ENCODE measurements around the gene CR1.
A peak's percentile ranks its signal among the peaks of the same experiment; 100 is the strongest.

DNA sequence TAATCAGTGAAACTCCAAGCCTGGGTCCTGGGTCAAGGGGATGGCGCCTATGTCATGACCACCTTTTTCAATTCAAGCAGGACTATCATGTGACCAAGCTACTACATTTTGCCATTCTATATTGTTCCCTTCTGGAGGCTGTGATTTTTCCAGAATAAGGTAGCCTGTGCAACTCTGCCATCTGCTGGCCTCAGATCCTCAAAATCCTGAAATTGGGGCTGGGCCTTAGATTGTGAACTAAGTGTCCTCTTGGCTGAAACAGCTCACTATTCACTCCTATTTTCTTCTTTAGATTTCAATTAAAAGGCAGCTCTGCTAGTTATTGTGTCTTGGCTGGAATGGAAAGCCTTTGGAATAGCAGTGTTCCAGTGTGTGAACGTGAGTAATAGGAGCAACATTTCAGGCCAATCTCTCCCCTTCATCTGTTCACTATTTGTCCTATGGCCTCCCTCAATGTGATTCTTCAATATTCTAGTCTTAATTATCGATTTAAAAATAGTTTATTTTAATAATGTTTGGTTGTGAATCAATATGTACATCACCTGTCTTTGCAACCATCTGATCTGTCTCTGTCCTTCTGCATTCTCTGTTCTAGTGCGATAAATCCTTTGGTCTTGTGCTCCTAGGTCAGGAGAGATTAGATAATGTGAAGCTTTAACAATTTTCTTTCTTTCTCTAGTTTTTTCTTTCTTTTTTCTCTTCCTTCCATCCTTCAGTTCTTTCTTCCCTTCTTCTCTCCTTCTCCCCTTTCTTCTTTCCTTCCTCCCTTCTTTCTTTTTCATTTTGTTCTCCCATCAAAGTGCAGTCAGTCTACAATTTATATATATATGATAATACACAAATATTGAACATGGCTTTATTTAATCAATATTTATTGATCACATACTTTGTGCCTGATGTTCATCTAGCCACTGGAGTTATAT, 69.8 kb downstream of the CR1 start:
- TF ChIP-seq, protein P1, sequence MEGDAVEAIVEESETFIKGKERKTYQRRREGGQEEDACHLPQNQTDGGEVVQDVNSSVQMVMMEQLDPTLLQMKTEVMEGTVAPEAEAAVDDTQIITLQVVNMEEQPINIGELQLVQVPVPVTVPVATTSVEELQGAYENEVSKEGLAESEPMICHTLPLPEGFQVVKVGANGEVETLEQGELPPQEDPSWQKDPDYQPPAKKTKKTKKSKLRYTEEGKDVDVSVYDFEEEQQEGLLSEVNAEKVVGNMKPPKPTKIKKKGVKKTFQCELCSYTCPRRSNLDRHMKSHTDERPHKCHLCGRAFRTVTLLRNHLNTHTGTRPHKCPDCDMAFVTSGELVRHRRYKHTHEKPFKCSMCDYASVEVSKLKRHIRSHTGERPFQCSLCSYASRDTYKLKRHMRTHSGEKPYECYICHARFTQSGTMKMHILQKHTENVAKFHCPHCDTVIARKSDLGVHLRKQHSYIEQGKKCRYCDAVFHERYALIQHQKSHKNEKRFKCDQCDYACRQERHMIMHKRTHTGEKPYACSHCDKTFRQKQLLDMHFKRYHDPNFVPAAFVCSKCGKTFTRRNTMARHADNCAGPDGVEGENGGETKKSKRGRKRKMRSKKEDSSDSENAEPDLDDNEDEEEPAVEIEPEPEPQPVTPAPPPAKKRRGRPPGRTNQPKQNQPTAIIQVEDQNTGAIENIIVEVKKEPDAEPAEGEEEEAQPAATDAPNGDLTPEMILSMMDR (IDR thresholded peaks at IDR 0.05 in 2 of 3, conservative IDR thresholded peaks at IDR 0.05 in 1 of 3; ENCODE audit: borderline replicate concordance in 1 of 3, insufficient read depth in 1 of 3, low read depth in 2 of 3, low read length in 2 of 3): peak; percentile 43 to 48 (median 45); a peak in 5 of 6 replicates
- TF ChIP-seq, protein P2, sequence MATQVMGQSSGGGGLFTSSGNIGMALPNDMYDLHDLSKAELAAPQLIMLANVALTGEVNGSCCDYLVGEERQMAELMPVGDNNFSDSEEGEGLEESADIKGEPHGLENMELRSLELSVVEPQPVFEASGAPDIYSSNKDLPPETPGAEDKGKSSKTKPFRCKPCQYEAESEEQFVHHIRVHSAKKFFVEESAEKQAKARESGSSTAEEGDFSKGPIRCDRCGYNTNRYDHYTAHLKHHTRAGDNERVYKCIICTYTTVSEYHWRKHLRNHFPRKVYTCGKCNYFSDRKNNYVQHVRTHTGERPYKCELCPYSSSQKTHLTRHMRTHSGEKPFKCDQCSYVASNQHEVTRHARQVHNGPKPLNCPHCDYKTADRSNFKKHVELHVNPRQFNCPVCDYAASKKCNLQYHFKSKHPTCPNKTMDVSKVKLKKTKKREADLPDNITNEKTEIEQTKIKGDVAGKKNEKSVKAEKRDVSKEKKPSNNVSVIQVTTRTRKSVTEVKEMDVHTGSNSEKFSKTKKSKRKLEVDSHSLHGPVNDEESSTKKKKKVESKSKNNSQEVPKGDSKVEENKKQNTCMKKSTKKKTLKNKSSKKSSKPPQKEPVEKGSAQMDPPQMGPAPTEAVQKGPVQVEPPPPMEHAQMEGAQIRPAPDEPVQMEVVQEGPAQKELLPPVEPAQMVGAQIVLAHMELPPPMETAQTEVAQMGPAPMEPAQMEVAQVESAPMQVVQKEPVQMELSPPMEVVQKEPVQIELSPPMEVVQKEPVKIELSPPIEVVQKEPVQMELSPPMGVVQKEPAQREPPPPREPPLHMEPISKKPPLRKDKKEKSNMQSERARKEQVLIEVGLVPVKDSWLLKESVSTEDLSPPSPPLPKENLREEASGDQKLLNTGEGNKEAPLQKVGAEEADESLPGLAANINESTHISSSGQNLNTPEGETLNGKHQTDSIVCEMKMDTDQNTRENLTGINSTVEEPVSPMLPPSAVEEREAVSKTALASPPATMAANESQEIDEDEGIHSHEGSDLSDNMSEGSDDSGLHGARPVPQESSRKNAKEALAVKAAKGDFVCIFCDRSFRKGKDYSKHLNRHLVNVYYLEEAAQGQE (IDR thresholded peaks at IDR 0.05; ENCODE audit: low read depth): no peak

Measured in HCT116 (cell line).